ENCODE data around the gene HCN2.
A peak's percentile ranks its signal among the peaks of the same experiment; 100 is the strongest.

DNA sequence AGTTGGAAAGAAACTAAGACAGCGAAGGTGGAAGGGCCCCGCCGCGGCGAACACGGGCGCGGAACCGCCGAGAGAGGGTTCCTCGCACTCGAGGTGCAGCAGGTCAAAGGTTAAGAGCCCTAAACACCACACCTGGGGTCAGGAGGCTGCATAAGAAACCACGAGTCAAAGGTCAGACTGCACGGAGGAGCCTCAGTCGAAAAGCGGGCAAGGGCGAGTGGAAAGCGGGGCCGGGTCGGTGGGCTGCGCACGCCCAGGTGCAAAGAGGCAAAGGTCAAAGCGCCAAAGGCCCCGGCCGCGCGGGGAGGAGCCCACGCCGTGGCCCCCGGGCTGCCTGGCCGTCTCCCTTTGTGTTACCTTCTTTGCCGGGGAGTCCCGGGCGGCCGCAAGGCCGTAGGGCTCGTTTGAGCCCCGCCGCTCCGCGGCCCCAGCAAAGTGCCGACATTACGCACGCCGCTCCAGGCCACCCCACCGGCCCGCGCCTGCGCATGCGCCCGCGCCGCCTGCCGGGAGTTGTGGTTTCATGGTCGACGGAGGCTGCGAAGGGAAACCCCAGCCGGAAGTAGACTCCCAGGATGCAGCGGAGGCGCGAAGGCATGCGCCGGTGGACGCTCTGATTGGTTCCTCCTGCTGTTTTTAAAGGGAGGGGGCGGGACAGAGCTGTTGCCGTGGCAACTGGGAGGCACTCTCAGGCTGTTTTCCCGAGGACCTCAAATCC, 43.5 kb downstream of the HCN2 start, which contains the start of gene POLRMT:
- TF ChIP-seq, protein P1, sequence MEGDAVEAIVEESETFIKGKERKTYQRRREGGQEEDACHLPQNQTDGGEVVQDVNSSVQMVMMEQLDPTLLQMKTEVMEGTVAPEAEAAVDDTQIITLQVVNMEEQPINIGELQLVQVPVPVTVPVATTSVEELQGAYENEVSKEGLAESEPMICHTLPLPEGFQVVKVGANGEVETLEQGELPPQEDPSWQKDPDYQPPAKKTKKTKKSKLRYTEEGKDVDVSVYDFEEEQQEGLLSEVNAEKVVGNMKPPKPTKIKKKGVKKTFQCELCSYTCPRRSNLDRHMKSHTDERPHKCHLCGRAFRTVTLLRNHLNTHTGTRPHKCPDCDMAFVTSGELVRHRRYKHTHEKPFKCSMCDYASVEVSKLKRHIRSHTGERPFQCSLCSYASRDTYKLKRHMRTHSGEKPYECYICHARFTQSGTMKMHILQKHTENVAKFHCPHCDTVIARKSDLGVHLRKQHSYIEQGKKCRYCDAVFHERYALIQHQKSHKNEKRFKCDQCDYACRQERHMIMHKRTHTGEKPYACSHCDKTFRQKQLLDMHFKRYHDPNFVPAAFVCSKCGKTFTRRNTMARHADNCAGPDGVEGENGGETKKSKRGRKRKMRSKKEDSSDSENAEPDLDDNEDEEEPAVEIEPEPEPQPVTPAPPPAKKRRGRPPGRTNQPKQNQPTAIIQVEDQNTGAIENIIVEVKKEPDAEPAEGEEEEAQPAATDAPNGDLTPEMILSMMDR (IDR thresholded peaks at IDR 0.05), result no peak
- peak in 2 of 3 donors; percentile 56 to 58 for TF ChIP-seq POLR2AphosphoS5 (IDR thresholded peaks at IDR 0.05)

All from breast epithelium (tissue), 3 donors.